HG03175 (cell line): ENCODE results near the gene ARHGEF25.

Experiments
- ATAC-seq: cut with Tn5 transposase; IDR thresholded peaks from one replicate; pipeline ENCODE4 v1.9.1; 2021; ENCODE audit warnings: mild to moderate bottlenecking, moderate library complexity; ENCODE audit not compliant: unreplicated experiment

Gene ARHGEF25

GRCh38 chr12:57620936-57621496, 9.8 kb downstream of the ARHGEF25 start:
- ATAC-seq, result no peak

GRCh38 chr12:57621497-57622292, 10.5 kb downstream of the ARHGEF25 start:
- no peak for ATAC-seq

DNA sequence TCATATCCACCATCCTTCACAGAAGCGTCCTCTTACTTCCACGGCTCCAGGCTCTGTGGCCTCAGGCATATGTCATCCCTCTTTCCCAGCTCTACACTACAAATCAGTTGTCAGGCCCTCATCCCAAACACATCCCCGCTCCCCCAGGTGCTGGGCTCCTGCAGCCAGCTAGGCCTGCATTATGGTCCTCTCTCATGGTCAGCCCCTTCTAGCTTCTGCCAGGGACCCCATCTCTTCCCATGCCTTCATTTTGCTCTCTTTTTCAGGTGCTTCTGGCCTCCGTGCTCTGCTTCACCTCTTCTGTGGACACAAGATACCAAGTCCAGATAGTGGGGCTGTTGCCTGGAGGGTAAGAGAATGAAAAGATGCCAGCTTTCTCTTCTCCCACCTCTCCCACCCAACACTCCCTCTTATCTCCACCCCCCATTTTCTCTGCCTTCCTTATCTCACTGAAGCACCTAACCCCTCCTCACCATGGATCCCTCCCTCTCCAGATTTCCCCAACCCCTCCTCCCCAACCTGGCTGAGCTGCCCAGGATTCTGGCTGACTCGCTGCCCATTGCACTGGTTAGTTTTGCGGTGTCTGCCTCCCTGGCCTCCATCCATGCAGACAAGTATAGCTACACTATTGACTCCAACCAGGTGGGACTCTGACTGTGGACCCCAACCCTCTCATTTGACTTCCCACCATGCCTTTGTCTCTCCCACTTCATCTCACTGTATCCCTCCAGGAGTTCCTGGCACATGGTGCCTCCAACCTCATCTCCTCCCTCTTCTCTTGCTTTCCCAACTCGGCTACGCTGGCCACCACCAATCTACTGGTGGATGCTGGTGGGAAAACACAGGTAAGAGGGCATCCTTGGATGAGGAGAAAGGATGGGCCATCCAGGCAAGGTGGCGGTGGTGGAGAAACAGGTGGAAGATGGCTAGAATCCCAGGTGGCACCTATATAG, 11.3 kb downstream of the ARHGEF25 start:
- no peak for ATAC-seq

DNA sequence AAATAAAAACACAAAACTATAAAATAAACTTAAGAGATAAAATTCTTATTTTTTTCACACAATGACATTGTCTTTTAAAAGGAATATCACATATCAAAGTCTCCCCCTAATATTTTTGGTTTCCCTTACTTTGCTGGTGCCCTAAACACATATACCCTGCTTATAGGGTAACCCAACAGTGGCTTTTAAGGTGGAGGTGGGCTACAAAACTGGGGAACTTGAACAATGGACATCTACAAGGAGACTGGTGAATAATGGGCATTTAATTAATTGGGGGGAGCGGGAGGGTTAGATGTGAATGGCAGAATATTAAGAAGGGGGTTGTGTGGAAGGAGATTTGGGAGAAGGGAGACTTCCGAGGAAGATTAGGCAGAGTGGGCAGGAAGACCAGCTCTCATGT, 12.2 kb downstream of the ARHGEF25 start:
- ATAC-seq, result no peak

DNA sequence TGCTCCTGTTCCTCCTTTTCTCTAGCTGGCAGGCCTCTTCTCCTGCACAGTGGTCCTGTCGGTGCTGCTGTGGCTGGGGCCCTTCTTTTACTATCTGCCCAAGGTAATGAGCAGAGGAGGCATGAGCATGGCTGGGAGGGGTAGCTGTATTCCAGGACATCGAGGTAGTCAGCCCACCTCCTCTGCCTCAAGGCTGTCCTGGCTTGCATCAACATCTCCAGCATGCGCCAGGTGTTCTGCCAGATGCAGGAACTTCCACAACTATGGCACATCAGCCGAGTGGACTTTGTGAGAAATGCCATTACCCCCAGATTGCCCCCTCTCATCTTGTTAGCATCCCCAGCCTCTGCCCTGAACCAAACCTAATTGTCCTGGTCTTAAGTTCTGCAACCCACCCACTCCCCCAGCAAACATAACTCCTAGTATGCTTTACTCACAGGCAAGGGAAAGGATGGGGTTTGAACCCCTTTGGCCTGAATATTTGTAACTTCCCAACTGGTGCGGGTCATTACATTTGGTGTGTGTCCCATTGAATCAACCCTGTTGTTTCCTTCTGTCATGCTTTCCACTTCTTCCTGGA, 12.7 kb downstream of the ARHGEF25 start:
- no peak for ATAC-seq

DNA sequence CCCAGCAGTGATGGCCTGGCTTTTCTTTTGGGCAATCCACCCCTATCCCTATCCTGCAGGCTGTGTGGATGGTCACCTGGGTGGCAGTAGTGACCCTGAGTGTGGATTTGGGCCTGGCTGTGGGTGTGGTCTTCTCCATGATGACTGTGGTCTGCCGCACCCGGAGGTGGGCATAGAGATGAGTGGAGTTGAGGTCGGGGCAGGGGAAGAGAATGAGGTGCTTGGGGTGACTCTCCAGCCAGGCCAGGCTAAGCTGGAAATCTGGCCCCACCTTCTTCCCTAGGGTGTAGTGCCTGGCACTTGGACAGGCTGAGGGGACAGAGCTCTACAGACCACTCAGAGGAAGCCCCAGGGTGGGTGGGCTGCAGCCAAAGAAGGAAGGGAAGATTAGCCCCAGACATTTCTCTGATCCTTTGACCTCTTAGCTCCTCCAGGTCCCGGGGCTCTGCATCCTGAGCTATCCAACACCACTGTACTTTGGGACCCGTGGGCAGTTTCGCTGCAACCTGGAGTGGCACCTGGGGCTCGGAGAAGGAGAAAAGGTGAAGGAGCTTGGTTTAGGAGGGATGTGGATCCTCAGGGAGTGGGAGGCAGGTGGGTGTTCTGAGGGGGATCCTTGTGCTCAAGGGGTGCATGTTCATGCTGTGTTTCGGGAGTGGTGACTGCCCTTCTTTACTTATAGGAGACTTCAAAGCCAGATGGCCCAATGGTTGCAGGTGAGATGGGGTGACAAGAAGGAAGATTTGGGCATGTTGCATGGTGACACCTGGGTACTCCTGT, 13.4 kb downstream of the ARHGEF25 start:
- ATAC-seq, result no peak

DNA sequence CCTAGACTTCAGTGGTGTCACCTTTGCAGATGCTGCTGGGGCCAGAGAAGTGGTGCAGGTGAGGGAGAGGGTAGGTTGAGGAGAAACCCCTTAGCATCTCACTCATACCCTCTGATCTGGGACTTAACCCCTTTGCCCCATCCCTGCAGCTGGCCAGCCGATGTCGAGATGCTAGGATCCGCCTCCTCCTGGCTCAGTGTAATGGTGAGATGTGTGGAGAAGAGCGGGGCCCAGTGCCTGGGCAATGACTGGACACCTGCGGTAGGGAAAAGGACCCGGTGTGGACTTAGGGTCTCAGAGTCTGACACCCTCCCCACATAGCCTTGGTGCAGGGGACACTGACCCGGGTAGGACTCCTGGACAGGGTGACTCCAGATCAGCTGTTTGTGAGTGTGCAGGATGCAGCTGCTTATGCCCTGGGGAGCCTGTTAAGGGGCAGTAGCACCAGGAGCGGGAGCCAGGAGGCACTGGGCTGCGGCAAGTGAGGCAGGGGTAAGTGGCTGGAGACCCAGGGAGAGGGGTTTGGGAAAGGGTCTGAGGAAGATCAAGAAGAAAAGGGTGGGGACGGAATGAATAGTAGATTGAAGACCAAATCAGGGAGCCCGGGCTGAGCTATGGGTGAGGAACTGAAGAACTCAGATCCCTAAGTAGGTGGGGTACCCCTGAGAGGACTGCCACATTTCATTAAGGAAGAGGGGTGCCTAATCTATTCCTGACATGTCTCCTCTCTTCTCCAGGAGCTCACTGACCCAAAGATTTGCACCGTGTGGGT, 14.2 kb downstream of the ARHGEF25 start:
- ATAC-seq, result no peak

DNA sequence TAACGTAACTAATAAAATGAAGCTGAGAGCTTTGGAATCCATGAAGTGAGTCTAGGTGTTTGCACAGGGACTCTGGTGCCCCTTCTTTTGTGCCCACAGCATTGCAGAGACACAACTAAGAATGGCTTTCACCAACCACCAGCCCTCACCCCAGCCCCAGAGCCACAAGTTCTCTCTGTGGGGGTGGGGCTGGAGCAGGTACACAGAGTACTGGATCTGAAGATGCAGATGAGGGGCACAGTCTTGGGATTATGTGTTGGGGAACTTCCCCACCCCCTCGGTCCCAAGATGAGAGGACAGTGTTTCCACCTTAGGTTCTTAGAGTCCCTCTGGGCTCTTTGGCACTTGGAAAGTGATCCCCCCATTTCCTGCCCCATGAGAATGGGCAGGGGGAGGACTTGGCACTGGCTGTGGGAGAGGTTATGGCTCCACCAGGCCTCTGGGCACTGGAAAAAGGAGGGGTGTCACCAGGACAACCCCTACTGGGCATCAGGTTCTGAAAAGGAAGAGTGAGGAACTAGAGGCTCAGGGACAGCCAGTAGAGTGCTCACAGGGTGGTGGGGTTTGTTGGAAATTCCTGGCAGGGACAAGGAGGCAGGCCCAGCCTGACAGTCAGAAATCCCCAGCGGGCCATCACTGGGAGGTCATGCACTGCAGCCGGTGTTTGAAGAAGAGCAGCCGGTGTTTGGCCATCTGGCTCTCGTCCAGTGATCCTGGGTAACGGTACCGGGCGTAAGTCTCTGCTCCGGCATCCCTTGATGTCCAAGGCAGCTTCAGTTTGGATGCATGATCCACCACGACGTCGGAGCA, 15.1 kb downstream of the ARHGEF25 start:
- ATAC-seq, result no peak

GRCh38 chr12:57626921-57627445, 15.7 kb downstream of the ARHGEF25 start:
- no peak for ATAC-seq

DNA sequence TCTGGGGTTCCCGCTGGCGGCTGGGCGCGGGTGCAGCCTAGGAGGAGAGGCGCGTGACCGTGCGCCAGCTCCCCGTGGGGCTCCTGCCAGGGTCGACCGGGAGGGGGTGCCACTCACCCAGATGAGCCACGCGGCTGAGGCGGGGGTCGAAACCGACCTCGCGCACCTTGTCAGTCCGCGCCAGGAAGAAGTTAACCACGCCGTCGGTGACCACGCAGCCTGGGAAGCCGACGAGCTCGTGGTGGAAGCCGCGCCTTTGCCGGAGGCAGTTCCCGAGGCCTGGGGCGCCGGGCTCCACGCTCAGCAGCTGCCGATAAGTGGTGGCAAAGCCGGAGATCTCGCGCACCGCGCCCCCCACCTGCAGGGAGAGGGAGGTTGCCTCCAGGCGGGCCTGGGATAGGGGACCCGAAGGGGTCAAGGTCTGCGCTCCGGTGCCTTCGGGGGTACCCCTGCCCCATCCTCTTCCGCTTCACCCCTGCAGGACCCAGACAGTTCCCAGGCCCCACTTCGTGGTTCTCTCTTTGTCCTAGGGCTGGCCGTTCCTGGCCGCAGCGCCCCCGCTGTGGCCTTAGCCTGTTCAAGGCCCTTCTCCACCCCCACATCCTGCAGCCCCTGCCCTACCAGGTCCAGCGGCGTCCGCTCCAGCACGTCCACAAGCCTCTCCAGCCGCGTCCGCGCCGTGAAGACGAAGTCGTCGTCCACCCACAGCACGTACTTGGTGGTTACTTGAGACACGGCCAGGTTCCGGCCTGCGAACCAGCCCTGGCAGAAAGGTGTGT, 16.5 kb downstream of the ARHGEF25 start:
- no peak for ATAC-seq

DNA sequence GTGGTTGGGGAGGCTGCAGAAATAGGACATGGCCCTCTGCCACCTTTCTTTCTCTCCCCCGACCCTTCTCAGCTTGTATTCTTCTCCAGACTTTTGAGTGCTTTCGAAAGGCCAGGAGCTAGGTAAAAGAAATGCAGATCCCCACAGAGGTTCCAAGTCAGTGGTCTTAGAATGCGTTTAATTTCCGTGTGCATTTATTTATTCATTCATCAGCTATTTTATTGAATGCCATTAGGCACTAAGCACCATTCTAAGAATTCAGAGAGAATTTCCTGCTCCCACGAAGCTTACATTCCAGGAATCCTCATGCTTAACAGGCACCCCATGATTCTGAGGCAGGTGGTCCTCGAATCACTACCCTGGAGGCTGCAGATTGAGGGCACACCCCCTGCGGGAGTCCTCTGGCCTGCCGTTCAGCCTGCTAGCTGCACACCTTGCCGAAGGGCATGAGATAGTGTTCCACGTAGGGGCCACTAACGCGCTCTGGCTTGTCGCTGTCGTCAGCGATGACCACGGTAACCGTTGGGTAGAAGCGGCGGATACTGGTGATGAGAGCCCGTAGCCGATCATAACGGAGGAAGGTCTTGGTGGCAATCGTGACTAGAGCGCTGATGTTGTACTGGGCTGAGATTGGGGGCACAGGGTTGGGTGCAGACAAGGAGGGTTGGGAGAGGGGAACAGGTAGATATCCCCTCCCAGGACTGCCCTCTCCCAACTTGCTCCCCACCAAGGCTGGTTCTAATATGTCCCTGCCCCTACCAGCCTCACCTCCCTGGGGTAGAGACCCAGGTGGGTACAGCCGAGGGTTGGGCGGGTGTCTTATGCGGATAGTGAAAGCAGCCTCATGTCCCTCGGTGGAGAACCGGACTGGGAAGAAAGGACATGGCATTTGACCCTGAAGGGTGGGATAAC, 17.3 kb downstream of the ARHGEF25 start:
- no peak for ATAC-seq

- ATAC-seq, result no peak
Measured at GRCh38 chr12:57629897-57630471, 18.7 kb downstream of the ARHGEF25 start.

DNA sequence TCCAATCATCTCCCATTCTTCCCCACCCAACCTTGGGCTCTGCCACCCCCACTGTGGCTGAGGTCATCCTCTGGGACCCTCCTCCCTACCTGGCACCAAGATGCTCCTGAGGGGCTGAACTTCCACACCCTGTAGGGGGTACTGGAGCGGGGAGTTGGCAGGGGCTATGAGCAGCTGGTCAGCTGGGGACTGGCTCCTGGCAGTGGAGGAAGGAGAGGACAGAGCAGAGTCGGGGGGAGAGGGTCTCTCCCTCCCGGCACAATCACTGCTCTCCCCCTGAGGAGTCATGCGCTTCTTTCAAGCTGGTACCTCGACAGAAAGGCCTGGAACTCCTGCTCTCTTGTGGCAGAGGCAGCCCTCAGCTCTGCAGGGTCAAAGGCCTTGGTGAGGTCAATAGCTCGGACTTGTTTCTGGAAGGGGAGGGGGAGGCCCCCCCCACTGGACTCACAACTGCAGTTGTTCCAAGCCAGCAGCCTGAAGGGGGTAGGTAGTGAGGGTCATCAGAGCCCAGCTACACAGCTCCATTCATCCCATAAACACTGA, 19.7 kb downstream of the ARHGEF25 start:
- no peak for ATAC-seq

DNA sequence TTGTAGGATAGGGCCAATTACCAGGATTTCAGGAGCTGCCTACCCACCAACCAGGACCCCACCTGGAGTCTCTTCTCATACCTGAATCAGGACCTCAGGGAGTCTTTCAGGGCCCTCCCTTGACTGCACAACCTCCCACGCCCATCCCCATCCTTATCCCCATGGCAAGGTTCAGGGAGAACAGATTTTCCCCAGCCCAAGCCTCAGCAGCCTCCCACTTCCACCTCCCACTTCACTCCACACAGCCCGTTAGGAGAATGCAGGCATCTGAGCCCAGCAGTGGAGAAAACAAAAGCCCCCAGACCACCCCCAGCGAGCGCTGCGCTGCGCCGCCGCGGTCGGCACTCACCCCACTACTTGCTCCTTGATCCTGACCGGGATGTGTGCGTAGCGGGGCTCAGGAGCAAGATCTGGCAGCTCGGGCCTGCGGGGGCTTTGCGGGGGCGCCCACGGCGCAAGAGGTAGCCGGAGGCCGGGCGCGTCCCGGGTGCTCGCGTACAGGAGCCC, 20.4 kb downstream of the ARHGEF25 start:
- no peak for ATAC-seq

DNA sequence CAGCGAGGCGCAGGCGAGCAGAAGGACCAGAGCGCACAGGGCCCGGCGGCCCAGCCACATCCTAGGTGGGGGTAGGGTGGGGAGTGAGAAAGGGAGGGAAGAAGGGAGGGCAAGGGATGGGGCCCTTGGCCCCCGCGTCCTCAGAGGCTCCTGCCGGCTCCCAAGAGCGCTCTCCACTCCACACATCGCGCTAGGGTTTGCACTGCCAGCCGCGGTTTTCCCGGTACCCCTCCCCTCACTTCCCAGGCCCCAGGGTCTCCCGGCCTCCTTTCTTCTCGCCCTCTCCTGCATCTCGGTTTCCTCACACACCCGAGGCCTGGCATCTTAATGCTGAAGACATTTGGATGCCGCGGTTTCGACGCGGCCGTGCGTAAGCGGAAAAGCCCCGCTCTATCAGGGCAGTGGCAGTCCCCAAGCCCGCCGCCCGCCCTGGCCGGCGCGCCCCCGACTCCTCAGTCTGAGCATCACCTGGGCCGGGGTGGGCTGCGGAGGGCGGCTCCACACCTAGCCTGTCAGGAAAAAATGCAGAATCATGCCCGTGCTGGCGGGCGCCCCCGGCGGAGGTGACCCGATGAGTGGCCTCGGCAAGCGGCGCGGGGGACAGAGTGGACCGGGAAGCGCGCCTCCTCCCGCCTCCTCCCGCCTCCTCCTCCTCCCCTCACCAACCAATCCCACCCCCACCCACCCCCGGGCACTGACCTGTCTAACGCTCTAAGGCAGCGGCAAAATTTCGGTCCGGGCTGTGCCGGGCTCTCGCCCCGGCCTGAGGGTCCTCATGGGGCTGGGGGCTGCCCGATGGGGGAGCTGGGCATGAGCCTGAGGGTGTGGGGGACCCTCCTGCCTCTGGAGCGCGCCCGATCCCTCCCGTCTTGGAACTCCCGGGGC, 21.1 kb downstream of the ARHGEF25 start:
- ATAC-seq, result peak; percentile 20
